SHP77 (cell line): ENCODE data around the gene ARHGAP25.

Experiments
- DNase-seq, 2 experiments: peaks; one replicate each; lab custom pipeline; 2025; lab: John Stamatoyannopoulos, UW

The ARHGAP25 gene

DNA sequence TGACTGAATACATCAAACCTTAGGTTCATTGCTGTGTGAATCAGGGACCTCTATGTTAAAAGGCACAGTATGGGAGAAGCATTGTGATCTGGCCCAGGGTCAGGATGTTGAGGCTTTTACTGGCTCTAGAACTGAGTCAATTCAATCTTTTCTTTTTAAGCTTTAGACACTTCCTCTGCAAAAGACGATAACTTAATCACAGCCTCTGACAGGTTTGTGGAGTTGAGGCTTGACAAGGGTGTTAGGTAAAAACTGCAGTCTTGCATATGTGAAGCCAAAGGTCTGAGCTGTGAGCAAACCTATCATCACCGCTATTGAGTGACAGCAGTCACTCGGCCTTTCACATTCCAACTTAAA is 17.3 kb upstream of the ARHGAP25 start:
- DNase-seq: no peak

DNA sequence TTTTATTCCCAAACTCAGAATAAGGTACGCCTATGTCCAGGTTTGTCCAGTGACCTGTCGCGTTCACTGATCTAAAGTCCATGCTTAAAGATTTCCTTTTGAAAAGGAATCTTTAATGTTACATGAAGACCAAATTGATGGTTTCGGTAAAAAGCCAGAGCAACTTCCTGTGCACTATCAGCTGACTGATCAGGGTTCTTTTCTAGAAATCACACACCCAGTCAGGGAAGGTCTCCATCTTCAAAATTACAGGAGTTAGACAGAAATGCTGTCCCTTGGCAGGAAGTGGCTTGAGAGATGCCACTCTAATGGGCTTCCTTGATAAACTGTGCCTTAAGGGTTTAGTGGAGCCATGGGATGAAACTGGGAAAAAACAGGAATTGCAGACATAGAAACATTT is 14.7 kb upstream of the ARHGAP25 start:
- DNase-seq: no peak

DNA sequence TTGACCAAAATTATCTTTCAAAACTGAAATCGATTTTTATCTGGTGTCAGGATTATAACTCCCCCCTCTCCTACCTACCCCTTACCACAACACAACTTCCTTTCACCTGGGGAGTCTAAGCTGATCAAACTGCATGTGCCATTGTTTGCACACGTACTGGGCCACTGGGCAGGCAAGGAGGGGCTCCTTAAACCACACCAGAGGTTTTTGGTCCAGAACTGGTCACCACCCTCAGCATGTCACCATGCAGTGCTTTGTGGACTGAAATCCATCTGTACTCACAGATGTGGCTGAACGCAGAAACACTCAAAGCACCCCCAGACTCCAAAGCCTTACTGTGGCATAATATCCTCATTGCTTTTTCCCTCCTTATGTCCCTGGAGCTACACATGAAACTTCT is 13.9 kb upstream of the ARHGAP25 start:
- no peak for DNase-seq

GRCh38 chr2:68721482-68722101 is 13.0 kb upstream of the ARHGAP25 start:
- no peak for DNase-seq

GRCh38 chr2:68722712-68723111 is 11.9 kb upstream of the ARHGAP25 start:
- DNase-seq: no peak

DNA sequence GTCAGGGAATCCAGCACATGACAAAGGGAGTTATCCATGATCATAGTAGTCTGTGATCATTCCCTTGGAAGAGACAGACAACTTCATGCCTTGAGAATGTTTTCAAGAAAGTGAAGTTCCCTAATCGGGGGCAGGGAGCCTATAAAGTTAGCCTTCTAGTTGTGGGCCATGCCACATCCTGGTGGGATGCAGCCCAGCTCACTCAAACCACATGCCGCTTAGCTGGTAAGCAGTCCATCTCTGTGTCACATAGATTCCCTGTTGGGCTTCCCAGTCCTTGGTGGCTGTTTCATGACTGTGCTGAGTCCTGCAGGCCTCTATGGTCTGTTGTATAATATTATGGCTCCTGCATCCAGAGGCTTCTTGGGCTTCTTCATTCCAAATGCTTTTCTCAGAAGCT is 11.4 kb upstream of the ARHGAP25 start:
- no peak for DNase-seq

- DNase-seq: no peak
These were observed 8.5 kb upstream of the ARHGAP25 start for GRCh38 chr2:68726100-68726499.

DNA sequence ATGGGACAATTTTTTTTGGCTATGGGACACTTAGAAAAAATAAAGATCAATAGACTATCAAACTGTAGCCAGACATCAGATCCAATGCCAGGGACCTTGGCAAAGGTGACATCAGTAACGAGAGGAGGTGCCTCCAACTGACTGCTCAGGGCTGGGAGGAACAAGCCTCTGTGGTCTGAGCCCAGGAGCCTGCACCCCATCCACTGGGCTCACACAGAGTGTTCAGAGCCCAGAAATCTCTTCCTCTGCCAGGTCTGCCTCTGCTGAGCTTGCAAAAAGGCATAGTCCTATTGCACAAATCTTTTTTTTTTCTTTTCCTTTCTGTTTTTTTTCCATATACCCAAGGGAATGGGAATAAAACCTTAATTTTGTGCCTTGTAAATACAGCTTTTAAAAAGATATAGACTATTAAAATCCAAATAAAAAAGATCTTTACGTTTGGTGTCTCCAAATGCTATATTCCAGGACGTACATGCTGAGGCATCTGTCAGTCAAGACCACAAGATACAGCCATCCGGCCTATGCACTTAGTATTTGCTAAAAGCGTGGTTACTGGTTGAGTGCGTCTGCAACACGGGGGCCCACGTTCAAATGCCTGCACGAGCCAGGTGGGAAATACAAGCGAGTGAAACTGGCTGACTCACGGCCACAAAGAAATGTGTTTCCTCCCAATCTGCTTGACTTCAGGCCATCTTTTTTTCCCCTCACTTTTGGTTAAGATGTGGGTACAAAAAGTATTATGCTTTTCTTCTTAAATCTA is 7.8 kb upstream of the ARHGAP25 start:
- DNase-seq: no peak

DNA sequence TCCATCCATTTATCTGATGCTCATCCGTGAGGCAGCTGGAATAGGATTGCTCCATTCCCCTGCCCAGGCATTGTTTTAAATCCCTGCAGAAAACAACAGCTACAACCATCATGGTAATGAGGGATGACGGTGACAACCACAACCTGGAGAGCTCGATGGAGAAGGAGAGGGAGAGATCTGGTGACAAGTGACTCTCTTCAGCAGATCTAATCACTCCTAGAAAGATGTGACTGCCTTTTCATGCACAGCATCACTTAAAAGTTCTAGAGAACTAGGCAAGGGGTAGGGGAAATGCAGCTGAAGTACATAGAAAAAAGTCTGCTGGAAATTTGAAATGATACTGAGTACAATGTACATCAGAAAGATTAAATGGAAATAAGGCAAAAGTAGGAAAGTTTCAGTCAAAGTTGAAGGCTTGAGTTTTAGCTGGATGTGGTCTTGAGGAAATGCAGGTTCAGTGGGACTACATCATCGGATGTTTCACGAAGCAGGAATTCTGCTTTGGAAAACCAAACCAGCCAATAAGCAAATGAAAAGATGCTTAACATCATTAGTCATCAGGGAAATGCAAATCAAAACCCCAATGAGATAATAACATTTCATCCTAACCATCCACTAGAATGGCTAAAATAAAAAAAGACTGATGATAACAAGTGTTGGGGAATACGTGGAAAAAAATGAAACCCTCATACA is 6.8 kb upstream of the ARHGAP25 start:
- no peak for DNase-seq

- no peak for DNase-seq
These were observed 3.8 kb upstream of the ARHGAP25 start for GRCh38 chr2:68730828-68731227.

DNA sequence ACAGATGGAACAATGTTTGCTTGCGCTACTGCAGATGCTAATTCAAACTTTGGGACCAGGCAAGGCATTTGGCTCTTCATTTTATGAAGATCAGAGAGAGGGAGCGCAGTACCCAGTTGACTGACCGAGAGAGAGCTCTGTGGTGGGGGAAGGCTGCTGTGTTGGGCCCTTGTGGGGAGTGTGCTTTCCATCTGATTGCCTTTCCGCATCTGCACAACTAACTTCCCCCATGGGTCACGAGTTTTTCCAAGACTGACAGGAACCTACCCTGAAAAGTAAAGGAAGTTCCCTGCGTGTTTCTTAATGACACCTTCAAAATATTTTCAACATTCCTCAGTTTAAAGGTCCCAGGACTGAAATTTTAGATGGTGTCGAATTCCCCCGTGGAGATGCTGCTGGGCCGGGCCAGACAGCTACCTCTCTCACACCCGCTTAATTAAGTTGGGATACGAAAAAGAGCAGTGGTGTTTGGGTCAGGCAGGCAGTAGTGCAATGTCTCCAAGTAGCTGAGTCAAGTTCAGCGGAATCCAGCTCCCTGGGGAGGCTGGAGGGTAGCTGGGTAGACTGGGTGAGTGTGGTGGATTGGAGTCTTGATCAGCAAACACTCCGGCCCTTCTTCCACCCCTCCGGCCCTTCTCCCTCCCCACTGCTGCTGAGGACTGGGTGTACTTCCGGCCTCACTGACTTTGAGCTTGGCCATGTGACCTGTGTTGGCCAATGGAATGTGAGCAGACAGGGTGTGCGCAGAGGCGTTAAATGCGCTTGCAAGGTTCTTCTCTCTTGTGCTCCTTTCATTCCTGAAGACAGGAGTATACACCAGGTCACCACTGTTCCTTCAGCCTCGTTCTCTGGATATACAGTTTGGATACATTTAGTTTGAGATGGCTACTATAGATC is 2.3 kb upstream of the ARHGAP25 start:
- DNase-seq: no peak

- no peak for DNase-seq
These were observed 1.2 kb upstream of the ARHGAP25 start for GRCh38 chr2:68733365-68733764.

- no peak for DNase-seq
These were observed 435 bp upstream of the ARHGAP25 start for GRCh38 chr2:68734176-68734575.

DNA sequence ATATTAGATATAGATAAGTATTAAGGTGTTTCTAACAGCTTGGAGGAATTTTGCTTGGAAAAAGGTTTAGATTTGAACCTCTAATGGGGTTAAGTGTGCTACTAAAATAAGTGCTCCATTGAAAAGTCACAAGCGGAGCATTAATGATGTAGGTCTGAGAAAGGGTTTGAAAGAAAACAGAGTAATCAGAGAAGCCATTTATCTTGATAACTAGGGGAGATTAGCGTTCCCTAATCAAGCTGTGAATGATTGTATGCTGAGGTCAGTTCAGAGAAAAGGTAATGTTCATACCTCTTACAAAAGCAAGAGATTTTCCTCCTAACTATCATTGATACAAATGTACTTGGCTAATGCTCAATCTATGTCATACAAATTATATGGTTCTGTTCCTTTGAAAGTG is 1.5 kb downstream of the ARHGAP25 start:
- DNase-seq: no peak

DNA sequence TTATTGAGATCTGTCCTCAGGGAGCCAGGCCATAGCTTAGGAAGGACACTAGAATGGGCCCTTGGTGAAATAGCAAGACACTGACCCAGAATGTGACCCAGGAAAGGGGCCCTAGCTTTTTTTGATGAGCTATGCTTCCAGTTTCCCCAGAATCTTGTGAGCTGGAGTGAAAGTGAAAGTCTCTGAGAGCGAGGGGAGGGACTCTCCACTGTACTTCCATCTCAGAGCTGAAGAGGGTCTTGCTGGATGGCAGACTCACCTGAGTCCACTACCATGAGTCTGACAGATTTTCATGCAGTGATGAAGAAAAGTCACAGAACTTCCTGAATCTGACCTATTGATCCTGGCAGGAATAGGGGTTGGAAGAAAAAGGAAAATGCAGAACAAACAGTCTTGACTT is 3.1 kb downstream of the ARHGAP25 start:
- DNase-seq: no peak

DNA sequence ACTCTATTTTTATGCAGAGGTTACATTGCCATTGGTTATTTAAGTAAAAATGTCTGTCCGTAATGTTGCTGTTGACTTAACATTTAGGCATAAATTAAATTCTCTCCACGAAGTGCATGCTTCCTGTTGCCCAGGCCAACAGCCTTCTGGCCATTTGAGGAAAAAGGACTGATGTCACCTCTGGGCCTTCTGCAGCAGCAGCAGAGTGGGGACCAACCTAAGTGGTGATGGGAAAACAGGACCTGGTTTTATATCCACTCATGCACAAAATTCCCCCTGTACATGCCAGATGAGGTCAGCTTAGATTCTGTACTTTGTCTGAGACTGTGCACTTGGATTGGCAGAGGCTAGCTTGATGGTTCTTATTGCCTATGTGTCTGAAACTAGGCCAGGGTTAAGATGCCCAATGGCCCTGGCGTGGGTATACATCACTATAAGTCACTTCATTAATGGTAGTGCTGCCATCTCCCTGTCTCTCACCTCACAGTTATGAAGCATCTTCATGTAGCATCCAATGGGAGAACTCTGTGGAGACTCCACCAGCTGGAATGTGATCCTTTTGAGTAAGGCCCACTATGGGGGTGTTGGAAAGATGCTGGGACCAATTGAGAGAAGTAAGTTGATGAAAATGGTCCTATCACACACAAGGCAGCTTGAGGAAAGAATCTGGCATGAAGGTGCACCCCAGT is 4.4 kb downstream of the ARHGAP25 start:
- no peak for DNase-seq

GRCh38 chr2:68739595-68740399 is 5.2 kb downstream of the ARHGAP25 start:
- DNase-seq: no peak

GRCh38 chr2:68740400-68740914 is 5.8 kb downstream of the ARHGAP25 start:
- DNase-seq: no peak

- DNase-seq: no peak
These were observed 6.6 kb downstream of the ARHGAP25 start for GRCh38 chr2:68741238-68741637.

- no peak for DNase-seq
These were observed 7.2 kb downstream of the ARHGAP25 start for GRCh38 chr2:68741805-68742306.
